Lower leg skin (tissue), 4 donors: ENCODE data around the gene NRXN3. TPM values are rescaled to one million over a fixed set of nuclear protein-coding genes. Genes with fewer than 3 reads are reported as not detected.

ENCODE experiments used
- DNase-seq, 2 donors: peaks; one replicate each; pipeline ENCODE4 v3.0.0-alpha.2; 2019; ENCODE audit warnings: low spot score in 2 of 2
- H3K4me3 ChIP-seq: fragments of 200-600 bp; sonication (generic); 2 replicates; pipeline ENCODE4 v1.5.1; 2017; ENCODE audit warnings: mild to moderate bottlenecking, low read depth; ENCODE audit not compliant: poor library complexity, severe bottlenecking
- CTCF ChIP-seq, 3 donors: fragments of 450-650 bp; IDR thresholded peaks; one replicate each; pipeline ENCODE4 v1.5.1; 2016; ENCODE audit warnings: antibody characterized with exemption in 3 of 3, mild to moderate bottlenecking in 3 of 3, moderate library complexity in 2 of 3
- POLR2A ChIP-seq, 2 donors: fragments of 450-650 bp; IDR thresholded peaks; one replicate each; pipeline ENCODE4 v1.6.1; 2016 to 2017; ENCODE audit warnings: antibody characterized with exemption in 2 of 2, mild to moderate bottlenecking in 1 of 2, moderate library complexity in 1 of 2
- WGBS, 2 donors: methylation state at CpG; one replicate each; pipeline ENCODE4 v1.1.5; 2018; 5-methylcytosine and 5-hydroxymethylcytosine counted together
- intact Hi-C: fragments of 100-400 bp; cut with DNase I; formaldehyde crosslinking; loops from one replicate; pipeline ENCODE4 v1.15.0; 2023; ENCODE audit warnings: low total_unique reads
- total RNA-seq, 4 donors: library from RNA; depleted of rRNA; stranded (reverse); fragments of >200 nt; gene quantifications; one replicate each; pipeline ENCODE4 v1.1.0, GENCODE V29; 2016

Gene NRXN3
- total RNA-seq, 4 donors from 2014 or later, result 0.61 to 2.4 (median 1.7) TPM

GRCh38 chr14:78498062-78498595 is 328.0 kb downstream of the NRXN3 start:
- DNase-seq, result no peak
- TF ChIP-seq CTCF (IDR thresholded peaks at IDR 0.05) (no peak), POLR2A (IDR thresholded peaks at IDR 0.05) (no peak)
- WGBS, 2 donors, result 87 to 94% methylated on average over 2 of the region's 2 CpGs
- intact Hi-C loops, result no loop called here
- no peak overlapping the region for H3K4me3 ChIP-seq

DNA sequence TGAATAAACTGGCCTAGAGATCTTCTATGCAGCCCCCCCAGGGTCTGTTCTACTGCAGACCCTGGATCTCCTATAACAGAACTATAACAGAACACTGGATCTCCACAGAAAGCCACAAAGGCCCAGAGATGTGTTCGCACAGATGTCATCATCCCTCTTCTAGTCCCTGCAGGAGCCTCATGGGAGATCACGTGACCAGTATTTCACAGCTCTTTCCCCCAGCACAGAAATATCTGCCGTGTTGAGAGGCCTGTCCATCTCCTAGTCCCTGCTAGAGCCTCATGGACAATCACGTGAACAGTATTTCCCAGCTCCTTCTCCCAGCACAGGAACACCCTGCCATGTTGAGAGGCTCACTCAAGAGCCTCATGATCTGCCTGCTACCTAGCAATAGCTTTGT is 331.7 kb downstream of the NRXN3 start:
- no peak overlapping the region for H3K4me3 ChIP-seq
- intact Hi-C loops, result no loop called here
- TF ChIP-seq POLR2A (IDR thresholded peaks at IDR 0.05) (no peak), CTCF (IDR thresholded peaks at IDR 0.05) (no peak)
- no peak for DNase-seq
- WGBS, 2 donors, result 79 to 87% methylated on average over 4 of the region's 4 CpGs

GRCh38 chr14:78508023-78508422 is 337.9 kb downstream of the NRXN3 start:
- WGBS, 2 donors, result 77 to 83% methylated on average over 4 of the region's 4 CpGs
- intact Hi-C loops, result no loop called here
- H3K4me3 ChIP-seq, result no peak overlapping the region
- no peak for DNase-seq
- TF ChIP-seq CTCF (IDR thresholded peaks at IDR 0.05) (no peak), POLR2A (IDR thresholded peaks at IDR 0.05) (no peak)

DNA sequence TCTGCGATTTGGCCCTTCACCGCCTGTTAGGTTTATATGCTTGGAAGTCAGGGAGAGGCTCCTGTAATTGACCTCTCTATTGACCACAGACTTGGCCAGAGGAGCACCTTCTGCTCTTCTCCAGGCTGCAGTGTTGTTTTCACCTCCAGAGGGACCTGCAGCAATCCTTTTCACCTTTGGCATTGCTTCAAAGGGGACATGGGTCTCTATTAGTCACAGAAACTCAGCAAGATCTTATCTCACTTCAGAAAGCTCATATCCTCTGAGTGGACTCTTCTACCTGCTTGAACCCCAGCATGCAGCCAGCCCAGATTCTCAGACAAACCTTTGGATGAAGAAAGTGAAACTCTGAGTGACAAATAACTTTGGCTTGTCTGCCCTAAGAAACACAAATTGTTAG is 339.3 kb downstream of the NRXN3 start:
- TF ChIP-seq CTCF (IDR thresholded peaks at IDR 0.05) (no peak), POLR2A (IDR thresholded peaks at IDR 0.05) (no peak)
- H3K4me3 ChIP-seq, result no peak overlapping the region
- WGBS, 2 donors, result 60 to 77% methylated on average over 2 of the region's 2 CpGs
- intact Hi-C loops, result no loop called here
- no peak for DNase-seq

DNA sequence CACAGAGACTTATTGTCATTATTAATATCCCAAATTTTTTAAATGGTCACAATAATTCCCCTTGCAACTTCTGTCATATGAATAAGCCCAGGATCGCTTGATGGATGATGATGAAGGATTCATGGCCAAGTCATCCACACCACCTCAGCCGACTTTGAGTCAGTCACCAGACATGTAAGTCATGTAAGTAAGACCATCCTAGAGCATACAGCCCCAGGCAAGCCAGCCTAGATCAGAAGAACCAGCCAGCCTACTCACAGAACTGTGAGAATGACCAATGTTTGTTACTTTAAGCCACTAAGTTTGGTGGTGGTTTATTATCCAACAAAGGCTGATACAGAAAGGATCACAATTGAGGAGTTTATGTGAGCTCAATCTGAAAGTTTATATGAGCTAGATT is 341.8 kb downstream of the NRXN3 start:
- intact Hi-C loops, result no loop called here
- TF ChIP-seq POLR2A (IDR thresholded peaks at IDR 0.05) (no peak), CTCF (IDR thresholded peaks at IDR 0.05) (no peak)
- WGBS, 2 donors, result 75 to 78% methylated on average over 2 of the region's 2 CpGs
- no peak for DNase-seq
- H3K4me3 ChIP-seq, result no peak overlapping the region

GRCh38 chr14:78519863-78520262 is 349.7 kb downstream of the NRXN3 start:
- intact Hi-C loops, result no loop called here
- no peak for TF ChIP-seq CTCF (IDR thresholded peaks at IDR 0.05)
- no peak for TF ChIP-seq POLR2A (IDR thresholded peaks at IDR 0.05)
- no peak for DNase-seq
- H3K4me3 ChIP-seq, result no peak overlapping the region
